ENCODE results near the gene KRTCAP2.

DNA sequence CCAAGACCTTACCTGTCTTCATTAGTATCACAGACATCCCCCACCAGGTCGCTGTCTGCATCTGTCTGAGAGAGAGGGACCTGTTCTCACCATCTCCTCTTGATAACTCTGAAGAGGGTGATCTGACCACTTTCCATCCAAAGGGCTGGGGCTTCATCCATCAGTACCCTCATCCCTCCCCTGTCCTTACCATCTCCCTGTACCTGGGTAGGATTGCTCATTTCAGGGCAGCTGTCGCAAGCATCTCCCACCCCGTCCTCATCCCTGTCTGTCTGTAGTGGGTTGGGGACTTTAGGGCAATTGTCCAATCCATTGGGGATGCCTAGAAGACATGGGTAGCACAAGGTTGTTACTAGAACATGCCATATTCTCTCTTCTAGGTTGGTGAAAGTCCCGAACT lies 26.7 kb upstream of the KRTCAP2 start:
- TF ChIP-seq, protein P1, sequence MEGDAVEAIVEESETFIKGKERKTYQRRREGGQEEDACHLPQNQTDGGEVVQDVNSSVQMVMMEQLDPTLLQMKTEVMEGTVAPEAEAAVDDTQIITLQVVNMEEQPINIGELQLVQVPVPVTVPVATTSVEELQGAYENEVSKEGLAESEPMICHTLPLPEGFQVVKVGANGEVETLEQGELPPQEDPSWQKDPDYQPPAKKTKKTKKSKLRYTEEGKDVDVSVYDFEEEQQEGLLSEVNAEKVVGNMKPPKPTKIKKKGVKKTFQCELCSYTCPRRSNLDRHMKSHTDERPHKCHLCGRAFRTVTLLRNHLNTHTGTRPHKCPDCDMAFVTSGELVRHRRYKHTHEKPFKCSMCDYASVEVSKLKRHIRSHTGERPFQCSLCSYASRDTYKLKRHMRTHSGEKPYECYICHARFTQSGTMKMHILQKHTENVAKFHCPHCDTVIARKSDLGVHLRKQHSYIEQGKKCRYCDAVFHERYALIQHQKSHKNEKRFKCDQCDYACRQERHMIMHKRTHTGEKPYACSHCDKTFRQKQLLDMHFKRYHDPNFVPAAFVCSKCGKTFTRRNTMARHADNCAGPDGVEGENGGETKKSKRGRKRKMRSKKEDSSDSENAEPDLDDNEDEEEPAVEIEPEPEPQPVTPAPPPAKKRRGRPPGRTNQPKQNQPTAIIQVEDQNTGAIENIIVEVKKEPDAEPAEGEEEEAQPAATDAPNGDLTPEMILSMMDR (IDR thresholded peaks at IDR 0.05): no peak
- TF ChIP-seq ZFX (IDR thresholded peaks at IDR 0.05; ENCODE audit: borderline replicate concordance): no peak

Measured in 22Rv1 (cell line).